GM19372 (cell line): ENCODE results near the gene KRT27.

Experiments used
- ATAC-seq: cut with Tn5 transposase; IDR thresholded peaks from one replicate; pipeline ENCODE4 v1.9.1; 2021; ENCODE audit warnings: mild to moderate bottlenecking, low read depth, moderate library complexity; ENCODE audit not compliant: unreplicated experiment

KRT27 gene

GRCh38 chr17:40812639-40813038 lies 30.3 kb upstream of the KRT27 start:
- no peak for ATAC-seq

DNA sequence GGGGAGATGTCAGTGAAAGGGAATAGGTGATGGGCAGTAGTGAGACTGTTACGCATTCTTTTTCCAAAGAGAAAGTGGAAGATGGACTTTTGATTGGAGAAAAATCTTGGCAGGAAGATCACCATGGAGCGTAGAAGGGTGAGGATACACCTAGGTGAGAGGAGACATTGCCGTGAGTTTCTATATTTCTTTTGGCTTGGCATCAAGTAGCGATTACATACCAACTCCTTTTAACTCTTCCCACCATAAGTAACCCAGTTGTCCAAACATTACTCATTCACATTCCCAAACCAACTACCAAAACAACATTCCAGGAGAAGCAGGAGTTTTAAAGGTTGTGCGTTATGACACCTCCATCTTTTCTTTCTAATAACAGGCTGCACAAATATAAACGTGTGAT lies 28.1 kb upstream of the KRT27 start:
- no peak for ATAC-seq

DNA sequence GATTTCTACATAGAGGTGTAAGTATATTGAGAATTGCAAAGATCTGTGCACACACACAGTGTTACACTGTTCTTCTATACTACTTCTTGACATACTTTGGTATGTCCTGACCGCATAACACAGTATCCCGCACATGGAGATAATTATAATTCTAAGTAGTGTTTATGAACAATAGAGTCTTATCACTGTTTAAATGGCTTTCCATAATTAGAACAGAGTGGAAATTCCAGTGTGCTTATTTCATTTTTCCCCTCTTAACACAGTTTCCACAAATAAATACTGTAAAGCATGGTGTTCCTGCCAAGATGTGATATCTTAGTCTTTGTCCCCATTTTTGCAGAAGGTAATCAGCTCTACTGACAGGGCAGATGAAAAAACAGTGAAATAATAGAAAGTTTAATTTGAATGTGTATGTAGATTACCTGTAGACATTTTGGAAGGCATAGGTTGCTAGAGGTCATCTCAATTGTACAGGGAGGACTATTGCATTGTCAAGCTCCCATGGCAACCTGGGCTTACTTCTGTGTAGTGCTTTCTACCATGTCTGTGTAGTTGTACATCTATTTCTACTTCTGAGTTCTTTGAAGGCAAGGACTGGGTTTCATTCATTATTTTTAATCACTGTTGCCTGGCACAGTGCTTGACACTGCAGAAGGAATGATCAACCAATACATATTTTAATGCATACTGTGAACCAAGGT lies 27.5 kb upstream of the KRT27 start:
- no peak for ATAC-seq

GRCh38 chr17:40806131-40806530 lies 23.8 kb upstream of the KRT27 start:
- no peak for ATAC-seq

- ATAC-seq = no peak
Observed at GRCh38 chr17:40803617-40804082, 21.3 kb upstream of the KRT27 start.

- ATAC-seq = no peak
Observed at GRCh38 chr17:40801157-40801556, 18.8 kb upstream of the KRT27 start.

DNA sequence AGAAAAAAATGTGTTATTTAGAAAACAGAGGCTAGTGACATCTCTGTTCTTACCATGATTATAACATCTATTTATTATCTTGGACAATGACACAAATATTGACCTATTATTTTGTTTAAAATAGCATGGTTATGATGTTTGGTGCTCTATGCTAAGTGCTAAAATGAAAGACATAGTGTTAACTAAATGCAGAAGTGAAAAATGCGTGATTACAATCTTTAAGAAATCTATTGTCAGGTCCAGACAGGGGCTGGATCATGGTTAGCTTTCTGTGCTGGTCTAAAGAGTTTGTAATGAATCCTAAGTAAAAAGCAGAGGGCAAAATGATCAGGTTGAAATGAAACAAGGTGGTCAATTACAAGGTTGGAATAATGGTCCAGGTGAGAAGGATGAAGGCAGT lies 18.0 kb upstream of the KRT27 start:
- no peak for ATAC-seq

DNA sequence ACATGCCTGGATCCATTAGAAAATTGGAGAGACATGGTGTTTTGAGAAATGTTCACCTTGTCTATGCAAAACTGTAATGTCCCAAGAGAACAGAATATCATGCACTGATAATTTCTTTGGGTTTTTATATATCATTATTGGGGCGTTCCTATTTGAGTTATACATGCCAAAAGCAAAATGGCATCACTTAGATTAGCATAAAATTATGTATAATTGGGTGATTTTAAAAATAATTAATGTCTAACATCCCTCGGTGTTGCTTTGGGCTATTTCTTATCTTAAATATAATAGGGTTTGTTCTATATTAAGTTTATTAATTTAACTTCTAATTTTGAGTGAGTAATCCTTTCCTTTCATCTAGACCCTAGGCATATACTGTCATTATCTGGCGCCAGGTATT lies 17.5 kb upstream of the KRT27 start, which contains the start of gene KRT28:
Gene KRT28, minus strand, starts transcription at position 101 of the 400 bp plus-strand sequence. Its CDS starts 66 bp downstream, at position 35.
- ATAC-seq = no peak

- ATAC-seq = no peak
Observed at GRCh38 chr17:40796846-40797245, 14.5 kb upstream of the KRT27 start.

GRCh38 chr17:40795019-40795667 lies 12.8 kb upstream of the KRT27 start:
- ATAC-seq = no peak

- ATAC-seq = no peak
Observed at GRCh38 chr17:40794466-40794865, 12.1 kb upstream of the KRT27 start.

- ATAC-seq = no peak
Observed at GRCh38 chr17:40793832-40794231, 11.5 kb upstream of the KRT27 start.

GRCh38 chr17:40791787-40792436 lies 9.6 kb upstream of the KRT27 start:
- no peak for ATAC-seq

DNA sequence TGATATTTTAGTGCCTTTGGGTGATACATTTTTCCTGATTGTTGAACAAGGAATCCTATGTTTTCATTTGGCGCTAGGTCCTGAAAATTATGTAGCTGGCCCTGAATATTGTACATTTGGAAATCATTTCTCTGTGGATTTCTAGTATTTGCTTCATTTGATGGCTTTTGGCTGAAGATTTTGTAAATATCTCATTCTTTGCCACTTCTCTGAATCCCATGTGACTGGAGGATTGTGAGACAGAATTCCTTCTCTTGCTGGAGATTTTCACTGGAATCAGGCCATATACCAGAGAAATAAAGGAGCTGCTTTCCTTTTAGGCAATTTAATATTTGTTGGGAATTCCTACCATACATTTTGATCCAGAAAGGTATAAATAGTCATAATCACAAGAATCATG lies 8.8 kb upstream of the KRT27 start:
- ATAC-seq = no peak

DNA sequence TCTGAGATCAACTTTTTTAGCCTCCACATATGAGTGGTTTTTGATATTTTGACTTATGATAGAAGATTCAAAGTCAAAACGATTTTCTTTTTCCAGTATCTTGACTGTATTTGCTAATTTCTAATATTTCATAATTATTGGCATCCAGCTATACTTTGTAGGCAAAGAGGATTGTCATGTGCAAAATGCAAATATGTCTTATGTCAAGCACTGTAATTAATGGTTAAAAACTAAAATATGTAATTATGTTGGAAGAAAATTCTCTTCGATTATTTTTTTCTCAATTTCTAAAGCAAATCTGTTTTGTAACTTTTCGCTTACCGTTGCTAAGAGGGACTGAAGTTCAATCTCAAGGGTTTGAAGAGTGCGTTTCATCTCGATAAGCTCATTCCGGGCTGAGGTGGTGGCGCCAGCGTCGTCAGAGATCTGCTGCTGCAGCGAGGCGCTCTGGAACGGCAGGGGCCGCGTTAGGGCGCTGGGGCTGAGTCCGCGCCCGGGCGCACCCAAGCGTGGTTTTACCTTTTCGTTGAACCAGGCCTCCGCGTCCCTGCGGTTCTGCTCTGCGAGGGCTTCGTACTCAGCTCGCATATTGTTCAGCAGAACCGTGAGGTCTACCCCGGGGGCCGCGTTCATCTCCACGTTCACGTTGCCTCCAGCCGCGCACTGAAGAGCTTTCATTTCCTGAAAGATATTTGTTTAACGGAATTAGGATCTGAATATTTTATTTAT lies 3.0 kb downstream of the KRT27 start:
- no peak for ATAC-seq

- no peak for ATAC-seq
Observed at GRCh38 chr17:40778461-40778860, 3.9 kb downstream of the KRT27 start.

DNA sequence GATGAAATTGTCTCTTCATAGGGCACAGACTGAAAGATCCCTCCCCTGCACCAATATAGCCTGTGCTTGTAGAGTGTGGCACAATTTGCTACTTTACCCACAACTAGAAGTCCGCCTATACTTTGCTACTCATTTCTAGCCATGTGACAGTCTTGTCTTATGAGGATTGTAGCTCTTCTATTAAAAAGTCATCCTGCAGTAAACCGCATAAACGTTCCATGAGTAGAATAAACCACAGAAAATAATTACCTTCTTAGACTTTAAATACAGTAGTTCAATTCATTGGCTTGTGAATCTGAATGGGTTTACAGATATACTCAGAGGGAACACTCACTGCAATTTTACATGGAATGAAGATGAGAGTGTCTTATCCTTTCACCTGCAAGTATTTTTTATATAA lies 4.4 kb downstream of the KRT27 start:
- no peak for ATAC-seq

DNA sequence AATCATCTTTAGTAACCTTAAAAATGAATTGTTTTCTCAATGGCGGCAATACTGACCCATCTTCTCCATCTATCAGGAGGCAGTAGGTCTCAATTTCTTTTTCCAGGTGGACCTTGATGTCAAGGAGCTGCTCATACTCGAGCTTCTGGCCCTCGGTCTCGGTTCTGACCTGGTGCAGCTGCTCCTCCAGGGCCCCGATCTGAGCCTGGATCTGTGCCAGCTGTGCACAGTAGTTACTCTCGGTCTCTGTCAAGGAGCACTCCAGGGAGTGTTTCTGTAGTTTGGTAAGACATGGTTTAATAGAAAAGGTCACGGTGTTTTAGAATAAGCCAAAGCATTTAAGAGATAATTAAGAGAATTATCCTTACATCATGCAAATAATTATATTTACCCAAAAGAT lies 4.9 kb downstream of the KRT27 start:
- ATAC-seq = no peak

DNA sequence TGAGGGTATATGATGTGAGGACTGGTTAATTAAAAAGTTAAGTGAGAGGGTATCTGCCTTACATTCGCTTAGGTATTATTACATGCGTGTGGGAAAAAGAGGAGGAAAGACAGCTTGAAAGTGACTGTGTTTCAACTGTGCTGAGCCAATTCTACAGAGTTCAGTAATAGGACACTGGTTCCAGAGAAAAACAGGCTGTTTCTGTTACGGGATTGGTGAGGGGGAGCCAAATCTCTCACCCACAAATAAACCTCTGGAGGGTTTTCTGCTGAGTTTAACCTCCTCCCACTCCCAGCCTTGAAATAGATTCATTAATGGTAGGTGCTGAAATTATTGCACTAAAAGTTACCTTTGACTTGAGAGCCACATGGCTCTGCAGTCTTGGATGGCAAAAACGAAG lies 6.4 kb downstream of the KRT27 start:
- ATAC-seq = no peak

GRCh38 chr17:40772101-40772500 lies 10.2 kb downstream of the KRT27 start, which contains the start of gene KRT26:
KRT26 (minus strand) TSS chr17:40772201; CDS start chr17:40772113, 88 bp downstream.
- no peak for ATAC-seq

DNA sequence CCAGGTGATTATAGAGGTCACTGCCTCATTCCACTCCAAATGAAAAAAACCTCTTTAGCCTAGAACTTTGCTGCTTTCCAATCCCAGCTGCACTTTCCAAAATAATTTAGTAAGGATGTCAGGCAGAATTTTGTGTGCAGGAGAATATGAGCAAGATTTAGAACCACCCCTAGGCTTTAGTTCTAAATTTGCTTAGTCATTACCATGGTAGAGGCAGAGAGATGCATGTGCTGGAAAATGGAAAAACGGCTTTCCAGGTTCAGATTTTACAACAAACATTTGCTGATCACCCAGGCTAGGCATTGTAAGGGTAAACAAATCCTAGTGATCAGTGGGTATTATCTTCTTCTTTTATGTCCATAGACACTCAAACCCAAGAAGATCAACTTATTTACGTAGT lies 16.7 kb downstream of the KRT27 start:
- no peak for ATAC-seq
